ENCODE measurements around the gene ZNF366. TPM values are rescaled to one million over a fixed set of nuclear protein-coding genes. Genes with fewer than 3 reads are reported as not detected.
A peak's percentile ranks its signal among the peaks of the same experiment; 100 is the strongest.

Gene ZNF366
- total and polyA plus RNA-seq, 2 experiments from 2014 or later = not detected

- TF ChIP-seq CTCF (IDR thresholded peaks at IDR 0.05; ENCODE audit: low read depth, low read length) = peak; percentile 47
- no peak overlapping the region for H3K4me3 ChIP-seq
- H3K27me3 ChIP-seq = no peaks in the 10 kb centered on the region
- no peak overlapping the region for H3K27ac ChIP-seq
- H3K9me3 ChIP-seq (ENCODE audit: low read depth) = peaks cover 7% of the 10 kb centered on the region
- no peak for DNase-seq (ENCODE audit: low read depth in 1 of 2, low spot score in 1 of 2)
- no peaks in the 10 kb centered on the region for H3K4me1 ChIP-seq (ENCODE audit: low read depth)
- no peaks in the 10 kb centered on the region for H3K36me3 ChIP-seq
Measured at GRCh38 chr5:72402959-72403628, 104.1 kb downstream of the ZNF366 start.

- no peaks in the 10 kb centered on the region for H3K27me3 ChIP-seq
- no peaks in the 10 kb centered on the region for H3K4me1 ChIP-seq (ENCODE audit: low read depth)
- no peaks in the 10 kb centered on the region for H3K36me3 ChIP-seq
- no peak overlapping the region for H3K4me3 ChIP-seq
- H3K9me3 ChIP-seq (ENCODE audit: low read depth) = peaks cover 7% of the 10 kb centered on the region
- TF ChIP-seq CTCF (IDR thresholded peaks at IDR 0.05; ENCODE audit: low read depth, low read length) = no peak
- H3K27ac ChIP-seq = no peak overlapping the region
- DNase-seq (ENCODE audit: low read depth in 1 of 2, low spot score in 1 of 2) = no peak
Measured at GRCh38 chr5:72402381-72402890, 104.8 kb downstream of the ZNF366 start.

- no peak for TF ChIP-seq CTCF (IDR thresholded peaks at IDR 0.05; ENCODE audit: low read depth, low read length)
- Histone ChIP-seq H3K9me3 (ENCODE audit: low read depth) (peaks cover 7% of the 10 kb centered on the region), H3K4me1 (ENCODE audit: low read depth) (no peaks in the 10 kb centered on the region), H3K27me3 (no peaks in the 10 kb centered on the region), H3K36me3 (no peaks in the 10 kb centered on the region), H3K27ac (no peak overlapping the region), H3K4me3 (no peak overlapping the region)
- no peak for DNase-seq (ENCODE audit: low read depth in 1 of 2, low spot score in 1 of 2)
Measured at GRCh38 chr5:72400950-72401349, 106.3 kb downstream of the ZNF366 start.

- TF ChIP-seq CTCF (IDR thresholded peaks at IDR 0.05; ENCODE audit: low read depth, low read length) = no peak
Measured at GRCh38 chr5:72397836-72398235, 109.4 kb downstream of the ZNF366 start.

GRCh38 chr5:72394688-72395087 lies 112.5 kb downstream of the ZNF366 start:
- Histone ChIP-seq H3K4me3 (no peak overlapping the region), H3K27me3 (no peaks in the 10 kb centered on the region), H3K27ac (no peak overlapping the region), H3K9me3 (ENCODE audit: low read depth) (no peaks in the 10 kb centered on the region), H3K4me1 (ENCODE audit: low read depth) (no peaks in the 10 kb centered on the region), H3K36me3 (no peaks in the 10 kb centered on the region)
- peak; percentile 62 for TF ChIP-seq CTCF (IDR thresholded peaks at IDR 0.05; ENCODE audit: low read depth, low read length)
- peak in 1 of 2 donors; percentile 46 for DNase-seq (ENCODE audit: low read depth in 1 of 2, low spot score in 1 of 2)

More at GRCh38 chr5:72397836-72398235, 109.4 kb downstream of the ZNF366 start:
- Histone ChIP-seq H3K9me3 (ENCODE audit: low read depth) (peaks cover 7% of the 10 kb centered on the region), H3K27me3 (no peaks in the 10 kb centered on the region), H3K36me3 (no peaks in the 10 kb centered on the region), H3K4me3 (no peak overlapping the region), H3K27ac (no peak overlapping the region), H3K4me1 (ENCODE audit: low read depth) (no peaks in the 10 kb centered on the region)
- no peak for DNase-seq (ENCODE audit: low read depth in 1 of 2, low spot score in 1 of 2)
